Astrocyte of the spinal cord (primary cell): ENCODE results near the gene JMJD8.

Source experiments
- DNase-seq: peaks from one replicate; pipeline ENCODE4 v3.0.0; 2011; ENCODE audit warnings: low read depth, low spot score
- H3K4me3 ChIP-seq: 2 replicates; pipeline ENCODE4 v1.5.1; 2011; ENCODE audit warnings: low read depth, mild to moderate bottlenecking, low read length, moderate library complexity
- CTCF ChIP-seq: IDR thresholded peaks from 2 replicates; pipeline ENCODE4 v1.5.1; 2012; ENCODE audit warnings: low read depth, mild to moderate bottlenecking, low read length, inconsistent platforms
- in situ Hi-C: cut with HindIII; loops from 2 replicates; pipeline ENCODE4 v1.10.0; 2017; ENCODE audit warnings: low sequenced_read_pairs

JMJD8 gene

DNA sequence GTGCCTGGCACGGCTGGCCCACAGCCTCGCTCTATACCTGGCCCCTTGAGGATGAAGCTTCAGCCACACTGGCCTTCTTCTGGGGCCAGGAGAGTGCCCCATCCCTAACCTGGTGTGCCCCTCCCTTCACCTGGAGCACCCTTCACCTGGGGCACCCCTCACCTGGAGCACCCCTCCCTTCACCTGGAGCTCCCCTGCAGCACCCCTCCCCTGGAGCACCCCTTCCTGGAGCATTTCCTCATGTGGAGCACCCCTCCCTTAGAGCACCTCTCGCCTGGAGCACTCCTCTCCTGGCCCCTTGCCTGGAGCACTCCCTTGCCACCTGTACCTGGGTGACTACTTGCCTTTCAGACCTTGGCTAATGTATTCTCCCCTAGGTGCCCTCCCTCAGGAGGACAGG is 23.9 kb upstream of the JMJD8 start:
- DNase-seq = no peak
- H3K4me3 ChIP-seq = no peak overlapping the region
- in situ Hi-C loops = no loop called here
- no peak for TF ChIP-seq CTCF

- DNase-seq = no peak
- no peak for TF ChIP-seq CTCF
- in situ Hi-C loops = no loop called here
- no peak overlapping the region for H3K4me3 ChIP-seq
Measured at GRCh38 chr16:707062-707538, 23.0 kb upstream of the JMJD8 start.

GRCh38 chr16:706189-707061 is 22.3 kb upstream of the JMJD8 start:
- no peak for DNase-seq
- in situ Hi-C loops = no loop called here
- no peak overlapping the region for H3K4me3 ChIP-seq
- no peak for TF ChIP-seq CTCF

GRCh38 chr16:705431-706188 is 21.5 kb upstream of the JMJD8 start, which contains the start of gene FBXL16:
Gene FBXL16, minus strand, starts transcription at chr16:705801. Its CDS starts 8,396 bp downstream, at chr16:697405.
- no peak within 1 kb of the TSS for H3K4me3 ChIP-seq
- no peak for TF ChIP-seq CTCF

GRCh38 chr16:704552-705380 is 20.6 kb upstream of the JMJD8 start:
- no peak overlapping the region for H3K4me3 ChIP-seq
- DNase-seq = no peak
- no peak for TF ChIP-seq CTCF
- in situ Hi-C loops = no loop called here

More at GRCh38 chr16:705431-706188, 21.5 kb upstream of the JMJD8 start, which contains the start of gene FBXL16:
- in situ Hi-C loops = no loop called here
- DNase-seq = no peak

DNA sequence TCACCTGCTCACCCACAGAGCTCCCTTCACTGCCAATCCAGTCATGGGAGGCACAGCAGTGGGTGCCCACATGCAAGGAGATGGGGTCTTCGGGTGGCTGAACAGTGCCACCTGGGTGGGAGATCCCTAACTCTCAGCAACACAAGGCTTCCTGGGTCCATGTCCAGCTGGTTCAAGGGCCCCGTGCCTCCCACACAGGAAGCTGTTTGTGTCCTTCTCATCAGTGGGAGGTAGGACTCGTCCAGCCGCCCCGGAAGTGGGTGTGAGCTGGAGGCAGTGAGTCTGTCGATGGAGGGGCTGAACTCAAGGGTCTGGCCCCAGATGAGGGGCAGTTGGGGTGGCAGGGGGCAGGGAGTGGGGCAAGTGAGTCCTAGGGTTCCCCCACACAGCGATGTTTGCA is 19.9 kb upstream of the JMJD8 start:
- in situ Hi-C loops = no loop called here
- H3K4me3 ChIP-seq = no peak overlapping the region
- no peak for DNase-seq
- no peak for TF ChIP-seq CTCF
